Calu3 (cell line): ENCODE results near the gene CAMKMT. TPM values are rescaled to one million over a fixed set of nuclear protein-coding genes. Genes with fewer than 3 reads are reported as not detected.

Experiments used
- Bru-seq: library from RNA; stranded (reverse); fragments of 400-500 nt; gene quantifications from one replicate; lab custom pipeline; 2021; lab: Mats Ljungman, UMichigan
- BruChase-seq, 2 experiments: library from RNA; stranded (reverse); fragments of 400-500 nt; gene quantifications; one replicate each; lab custom pipeline; 2021; lab: Mats Ljungman, UMichigan
- BruUV-seq: library from RNA; stranded (reverse); fragments of 400-500 nt; replicated peaks from 2 replicates; lab custom pipeline; 2021; lab: Mats Ljungman, UMichigan
- CTCF ChIA-PET: fragments of 300-600 bp; sonication (Branson Sonifier 250); formaldehyde crosslinking; loops from one replicate; lab custom pipeline; 2022; ENCODE audit warnings: antibody characterized with exemption; lab: Charles Lee
- DNase-seq: peaks from one replicate; pipeline ENCODE4 v3.0.0; 2022
- H3K27ac Mint-ChIP-seq: one replicate; pipeline ENCODE4 v1.8.0; 2022; ENCODE audit warnings: mixed read lengths; ENCODE audit not compliant: unreplicated experiment
- H3K27me3 Mint-ChIP-seq: one replicate; pipeline ENCODE4 v1.8.0; 2022; ENCODE audit warnings: mixed read lengths; ENCODE audit not compliant: unreplicated experiment
- H3K36me3 Mint-ChIP-seq: one replicate; pipeline ENCODE4 v1.8.0; 2022; ENCODE audit warnings: mild to moderate bottlenecking, moderate library complexity, mixed read lengths; ENCODE audit not compliant: insufficient read depth, unreplicated experiment
- H3K4me1 Mint-ChIP-seq: one replicate; pipeline ENCODE4 v1.8.0; 2022; ENCODE audit warnings: mild to moderate bottlenecking, low read depth, mixed read lengths; ENCODE audit not compliant: unreplicated experiment
- H3K4me3 Mint-ChIP-seq: one replicate; pipeline ENCODE4 v1.8.0; 2022; ENCODE audit warnings: mild to moderate bottlenecking, low read depth, moderate library complexity, mixed read lengths; ENCODE audit not compliant: unreplicated experiment
- H3K9me3 Mint-ChIP-seq: one replicate; pipeline ENCODE4 v1.8.0; 2022; ENCODE audit warnings: low read depth, mixed read lengths; ENCODE audit not compliant: unreplicated experiment
- CTCF ChIP-seq: fragments of 200-600 bp; IDR thresholded peaks from one replicate; pipeline ENCODE4 v1.8.0; 2022; ENCODE audit warnings: antibody characterized with exemption; ENCODE audit not compliant: unreplicated experiment
- intact Hi-C: fragments of 100-400 bp; cut with micrococcal nuclease; formaldehyde crosslinking; loops from one replicate; pipeline ENCODE4 v1.10.0; 2022; ENCODE audit not compliant: unreplicated experiment
- long read RNA-seq: library from polyadenylated mRNA; stranded (forward); transcript quantifications from one replicate; pipeline ENCODE4 v2.0.0, GENCODE V29; 2022
- total RNA-seq: library from RNA; stranded (reverse); gene quantifications from 2 replicates; pipeline ENCODE4 v1.2.3, GENCODE V29; 2022

CAMKMT gene
- 20.6 and 25.2 TPM in 2 replicates for total RNA-seq
- Bru-seq, nascent RNA = percentile 81 among the genes with signal in this experiment
- percentile 84 among the genes with signal in this experiment for BruChase-seq, experiment 1, labeled RNA remaining after a 6-hour chase
- percentile 87 among the genes with signal in this experiment for BruChase-seq, experiment 2, labeled RNA remaining after a 2-hour chase
- long read RNA-seq, partial matches to known transcripts = 2 of 11 reads
- long read RNA-seq, other reads (novel, unspliced or antisense) = 9 of 11 reads

- no TSS peak for BruUV-seq
These were observed at the start of gene CAMKMT, which contains the start of gene PREPL for GRCh38 chr2:44361330-44362206. Gene CAMKMT, plus strand, starts transcription at chr2:44361947. Gene PREPL, minus strand, starts transcription at chr2:44361494. Its CDS starts 15,152 bp downstream, at chr2:44346342.

GRCh38 chr2:44314362-44314761 lies 47.4 kb upstream of the CAMKMT start:
- intact Hi-C loops = no loop called here
- H3K36me3 Mint-ChIP-seq = peaks cover 32% of the 10 kb centered on the region
- CTCF ChIA-PET = interaction anchor here (0.7 kb wide), 1 partner anchor 251 kb away, joined by 9 read pairs; no protein-coding TSS in a partner anchor
- no peak for TF ChIP-seq CTCF
- H3K9me3 Mint-ChIP-seq = peaks cover under 1% of the 10 kb centered on the region
- no peak overlapping the region for H3K27ac Mint-ChIP-seq
- DNase-seq = no peak
- H3K27me3 Mint-ChIP-seq = no peaks in the 10 kb centered on the region
- H3K4me3 Mint-ChIP-seq = no peak overlapping the region
- no peaks in the 10 kb centered on the region for H3K4me1 Mint-ChIP-seq
- no TSS peak for BruUV-seq

More at GRCh38 chr2:44361330-44362206, at the start of gene CAMKMT, which contains the start of gene PREPL:
- Mint-ChIP-seq H3K36me3 (peaks cover 36% of the 10 kb centered on the region), H3K27me3 (no peaks in the 10 kb centered on the region), H3K4me1 (peaks cover 46% of the 10 kb centered on the region), H3K4me3 (peak within 1 kb of the TSS; percentile 88), H3K9me3 (no peaks in the 10 kb centered on the region), H3K27ac (peak within 1 kb of the TSS; percentile 85)
- DNase-seq = peak; percentile 98
- CTCF ChIA-PET = interaction anchor here (0.6 to 2.0 kb wide), 5 partner anchors 31 to 465 kb away, joined by 3 to 8 read pairs (median 3); no protein-coding TSS in a partner anchor
- no peak for TF ChIP-seq CTCF
- intact Hi-C loops = no loop called here

- Mint-ChIP-seq H3K4me1 (no peaks in the 10 kb centered on the region), H3K36me3 (peaks cover 22% of the 10 kb centered on the region), H3K4me3 (no peak overlapping the region), H3K9me3 (no peaks in the 10 kb centered on the region), H3K27me3 (no peaks in the 10 kb centered on the region), H3K27ac (no peak overlapping the region)
- DNase-seq = no peak
- no peak for TF ChIP-seq CTCF
- BruUV-seq = no TSS peak
- CTCF ChIA-PET = no interaction called here
- intact Hi-C loops = no loop called here
These were observed 45.8 kb upstream of the CAMKMT start for GRCh38 chr2:44315945-44316344.

- peaks cover 30% of the 10 kb centered on the region for H3K36me3 Mint-ChIP-seq
- no peak for TF ChIP-seq CTCF
- BruUV-seq = no TSS peak
- DNase-seq = no peak
- intact Hi-C loops = no loop called here
- H3K27ac Mint-ChIP-seq = no peak overlapping the region
- no peaks in the 10 kb centered on the region for H3K27me3 Mint-ChIP-seq
- peaks cover 13% of the 10 kb centered on the region for H3K4me1 Mint-ChIP-seq
- no peaks in the 10 kb centered on the region for H3K9me3 Mint-ChIP-seq
- no peak overlapping the region for H3K4me3 Mint-ChIP-seq
- CTCF ChIA-PET = no interaction called here
These were observed 40.9 kb upstream of the CAMKMT start for GRCh38 chr2:44320832-44321231.
